ENCODE results near the gene PCDHB9.
"Not testable (repeated sequence)": the region's sequence is repeated elsewhere in the genome, so short reads cannot be mapped to it uniquely, and the experiment has no call there.

Gene PCDHB9

DNA sequence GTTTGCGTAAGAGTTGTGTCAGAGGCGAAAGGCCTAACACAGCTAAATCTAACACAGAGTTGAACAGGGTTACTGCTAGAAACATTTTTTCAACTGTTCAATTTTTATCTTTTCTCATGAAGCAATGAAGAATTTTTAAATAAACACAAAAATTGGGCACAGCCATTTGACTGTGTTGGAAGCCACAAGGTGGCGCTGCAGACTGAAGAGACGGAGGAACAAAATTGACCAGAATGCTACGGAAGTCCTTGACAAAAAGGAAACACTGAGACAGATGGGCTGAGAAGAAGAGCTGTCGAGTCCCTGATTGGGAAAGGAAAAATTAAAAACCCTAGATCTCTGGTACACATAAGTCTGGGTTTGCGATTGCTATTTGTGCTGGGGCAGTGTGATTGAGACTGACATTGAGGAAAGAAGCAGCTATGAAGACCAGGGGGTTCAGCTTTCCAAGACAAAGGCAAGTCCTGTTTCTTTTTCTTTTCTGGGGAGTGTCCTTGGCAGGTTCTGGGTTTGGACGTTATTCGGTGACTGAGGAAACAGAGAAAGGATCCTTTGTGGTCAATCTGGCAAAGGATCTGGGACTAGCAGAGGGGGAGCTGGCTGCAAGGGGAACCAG, at the start of gene PCDHB9:
PCDHB9 (plus strand) TSS at position 265 of the 616 bp plus-strand sequence; CDS start at position 423, 158 bp downstream.
- Histone ChIP-seq H3K9ac (ENCODE audit: low read depth in 1 of 2, low read length in 2 of 2) (no peak within 1 kb of the TSS), H3K9me3 (ENCODE audit: control insufficient read depth in 1 of 2, low read length in 2 of 2) (peaks cover 15 to 17% of the 10 kb centered on the region in 2 donors), H3K27ac (ENCODE audit: low read depth, low read length) (no peak within 1 kb of the TSS), H3K27me3 (ENCODE audit: control insufficient read depth in 1 of 2, insufficient read depth in 2 of 2, low read length in 2 of 2) (no peaks in the 10 kb centered on the region), H3K4me3 (ENCODE audit: low read depth in 1 of 2, low read length in 2 of 2) (peak within 1 kb of the TSS in 1 of 2 donors; percentile 45), H3K36me3 (ENCODE audit: control insufficient read depth in 1 of 2, insufficient read depth in 2 of 2, low read length in 2 of 2) (no peaks in the 10 kb centered on the region), H3K4me1 (ENCODE audit: control insufficient read depth in 1 of 2, insufficient read depth in 2 of 2, low read length in 2 of 2) (no peaks in the 10 kb centered on the region)

DNA sequence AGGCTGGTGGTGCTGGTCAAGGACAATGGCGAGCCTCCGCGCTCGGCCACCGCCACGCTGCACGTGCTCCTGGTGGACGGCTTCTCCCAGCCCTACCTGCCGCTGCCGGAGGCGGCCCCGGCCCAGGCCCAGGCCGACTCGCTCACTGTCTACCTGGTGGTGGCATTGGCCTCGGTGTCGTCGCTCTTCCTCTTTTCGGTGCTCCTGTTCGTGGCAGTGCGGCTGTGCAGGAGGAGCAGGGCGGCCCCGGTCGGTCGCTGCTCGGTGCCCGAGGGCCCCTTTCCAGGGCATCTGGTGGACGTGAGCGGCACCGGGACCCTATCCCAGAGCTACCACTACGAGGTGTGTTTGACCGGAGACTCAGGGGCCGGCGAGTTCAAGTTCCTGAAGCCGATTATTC, 49.6 kb upstream of the PCDHB9 start:
- not testable (repeated sequence) for H3K36me3 ChIP-seq (ENCODE audit: control insufficient read depth in 1 of 2, insufficient read depth in 2 of 2, low read length in 2 of 2); H3K4me1 ChIP-seq (ENCODE audit: control insufficient read depth in 1 of 2, insufficient read depth in 2 of 2, low read length in 2 of 2); H3K27ac ChIP-seq (ENCODE audit: low read depth, low read length); H3K9ac ChIP-seq (ENCODE audit: low read depth in 1 of 2, low read length in 2 of 2); H3K4me3 ChIP-seq (ENCODE audit: low read depth in 1 of 2, low read length in 2 of 2); H3K27me3 ChIP-seq (ENCODE audit: control insufficient read depth in 1 of 2, insufficient read depth in 2 of 2, low read length in 2 of 2)
- peaks cover 19 to 42% of the 10 kb centered on the region in 2 donors for H3K9me3 ChIP-seq (ENCODE audit: control insufficient read depth in 1 of 2, low read length in 2 of 2)

DNA sequence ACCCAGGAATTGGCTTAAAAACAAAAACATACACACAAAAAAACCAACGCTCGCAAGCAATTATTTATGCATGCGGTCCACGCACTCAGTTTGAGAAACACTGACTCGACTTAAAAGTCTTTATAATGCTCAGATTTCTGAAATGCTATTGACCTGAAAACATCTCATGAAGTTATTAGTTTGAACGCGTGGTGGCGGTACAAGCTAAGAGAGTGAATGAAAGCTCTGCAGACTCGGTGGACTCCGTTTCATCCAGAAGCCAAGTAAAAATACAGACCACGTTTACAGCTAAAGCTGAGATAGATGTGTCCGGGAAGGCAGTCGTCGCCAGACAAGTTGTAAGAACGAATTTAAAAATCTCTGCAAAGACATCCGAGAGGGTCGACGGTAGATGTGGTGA, 37.1 kb upstream of the PCDHB9 start, which contains the start of gene PCDHB6:
PCDHB6 (plus strand) TSS at position 246 of the 400 bp plus-strand sequence. CDS start 201 bp downstream, outside the sequence.
- Histone ChIP-seq H3K4me3 (ENCODE audit: low read depth in 1 of 2, low read length in 2 of 2) (no peak within 1 kb of the TSS), H3K4me1 (ENCODE audit: control insufficient read depth in 1 of 2, insufficient read depth in 2 of 2, low read length in 2 of 2) (no peaks in the 10 kb centered on the region), H3K27ac (ENCODE audit: low read depth, low read length) (no peak within 1 kb of the TSS), H3K9ac (ENCODE audit: low read depth in 1 of 2, low read length in 2 of 2) (no peak within 1 kb of the TSS), H3K27me3 (ENCODE audit: control insufficient read depth in 1 of 2, insufficient read depth in 2 of 2, low read length in 2 of 2) (no peaks in the 10 kb centered on the region), H3K9me3 (ENCODE audit: control insufficient read depth in 1 of 2, low read length in 2 of 2) (peaks cover 6 to 15% of the 10 kb centered on the region in 2 donors), H3K36me3 (ENCODE audit: control insufficient read depth in 1 of 2, insufficient read depth in 2 of 2, low read length in 2 of 2) (no peaks in the 10 kb centered on the region)

DNA sequence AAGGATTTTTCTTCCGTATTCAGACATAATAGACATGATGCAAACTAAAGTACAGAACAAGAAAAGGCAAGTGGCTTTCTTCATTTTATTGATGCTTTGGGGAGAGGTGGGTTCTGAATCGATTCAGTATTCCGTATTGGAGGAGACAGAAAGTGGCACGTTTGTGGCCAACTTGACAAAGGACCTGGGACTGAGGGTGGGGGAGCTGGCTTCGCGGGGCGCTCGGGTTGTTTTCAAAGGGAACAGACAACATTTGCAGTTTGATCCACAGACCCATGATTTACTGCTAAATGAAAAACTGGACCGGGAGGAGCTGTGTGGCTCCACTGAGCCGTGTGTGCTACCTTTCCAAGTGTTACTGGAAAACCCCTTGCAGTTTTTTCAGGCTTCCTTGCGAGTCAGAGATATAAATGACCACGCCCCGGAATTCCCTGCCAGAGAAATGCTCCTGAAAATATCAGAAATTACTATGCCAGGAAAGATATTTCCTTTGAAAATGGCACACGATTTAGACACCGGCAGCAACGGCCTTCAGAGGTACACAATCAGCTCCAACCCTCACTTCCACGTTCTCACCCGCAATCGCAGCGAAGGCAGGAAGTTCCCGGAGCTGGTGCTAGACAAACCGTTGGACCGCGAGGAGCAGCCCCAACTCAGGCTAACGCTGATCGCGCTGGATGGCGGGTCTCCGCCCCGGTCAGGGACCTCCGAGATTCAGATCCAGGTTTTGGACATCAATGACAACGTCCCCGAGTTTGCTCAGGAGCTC, 36.6 kb upstream of the PCDHB9 start:
- no peaks in the 10 kb centered on the region for H3K36me3 ChIP-seq (ENCODE audit: control insufficient read depth in 1 of 2, insufficient read depth in 2 of 2, low read length in 2 of 2)
- H3K4me1 ChIP-seq (ENCODE audit: control insufficient read depth in 1 of 2, insufficient read depth in 2 of 2, low read length in 2 of 2) = no peaks in the 10 kb centered on the region
- H3K9ac ChIP-seq (ENCODE audit: low read depth in 1 of 2, low read length in 2 of 2) = no peak overlapping the region
- H3K27me3 ChIP-seq (ENCODE audit: control insufficient read depth in 1 of 2, insufficient read depth in 2 of 2, low read length in 2 of 2) = no peaks in the 10 kb centered on the region
- H3K4me3 ChIP-seq (ENCODE audit: low read depth in 1 of 2, low read length in 2 of 2) = no peak overlapping the region
- H3K9me3 ChIP-seq (ENCODE audit: control insufficient read depth in 1 of 2, low read length in 2 of 2) = peaks cover 6 to 20% of the 10 kb centered on the region in 2 donors
- no peak overlapping the region for H3K27ac ChIP-seq (ENCODE audit: low read depth, low read length)

DNA sequence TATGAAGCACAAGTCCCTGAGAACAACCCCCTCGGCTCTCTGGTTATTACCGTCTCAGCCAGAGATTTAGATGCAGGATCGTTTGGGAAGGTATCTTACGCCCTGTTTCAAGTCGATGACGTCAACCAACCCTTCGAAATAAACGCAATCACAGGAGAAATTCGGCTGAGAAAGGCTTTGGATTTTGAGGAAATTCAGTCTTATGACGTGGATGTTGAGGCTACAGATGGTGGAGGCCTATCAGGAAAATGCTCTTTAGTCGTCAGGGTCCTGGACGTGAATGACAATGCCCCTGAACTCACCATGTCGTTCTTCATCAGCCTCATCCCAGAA, 36.0 kb upstream of the PCDHB9 start:
- Histone ChIP-seq H3K27me3 (ENCODE audit: control insufficient read depth in 1 of 2, insufficient read depth in 2 of 2, low read length in 2 of 2) (no peaks in the 10 kb centered on the region), H3K4me3 (ENCODE audit: low read depth in 1 of 2, low read length in 2 of 2) (no peak overlapping the region), H3K27ac (ENCODE audit: low read depth, low read length) (no peak overlapping the region), H3K36me3 (ENCODE audit: control insufficient read depth in 1 of 2, insufficient read depth in 2 of 2, low read length in 2 of 2) (no peaks in the 10 kb centered on the region), H3K9me3 (ENCODE audit: control insufficient read depth in 1 of 2, low read length in 2 of 2) (peaks cover 9 to 22% of the 10 kb centered on the region in 2 donors), H3K9ac (ENCODE audit: low read depth in 1 of 2, low read length in 2 of 2) (no peak overlapping the region), H3K4me1 (ENCODE audit: control insufficient read depth in 1 of 2, insufficient read depth in 2 of 2, low read length in 2 of 2) (no peaks in the 10 kb centered on the region)

DNA sequence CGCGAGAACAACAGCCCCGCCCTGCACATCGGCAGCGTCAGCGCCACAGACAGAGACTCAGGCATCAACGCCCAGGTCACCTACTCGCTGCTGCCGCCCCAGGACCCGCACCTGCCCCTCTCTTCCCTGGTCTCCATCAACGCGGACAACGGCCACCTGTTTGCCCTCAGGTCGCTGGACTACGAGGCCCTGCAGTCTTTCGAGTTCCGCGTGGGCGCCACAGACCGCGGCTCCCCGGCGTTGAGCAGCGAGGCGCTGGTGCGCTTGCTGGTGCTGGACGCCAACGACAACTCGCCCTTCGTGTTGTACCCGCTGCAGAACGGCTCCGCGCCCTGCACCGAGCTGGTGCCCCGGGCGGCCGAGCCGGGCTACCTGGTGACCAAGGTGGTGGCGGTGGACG, 35.3 kb upstream of the PCDHB9 start:
- not testable (repeated sequence) for H3K4me1 ChIP-seq (ENCODE audit: control insufficient read depth in 1 of 2, insufficient read depth in 2 of 2, low read length in 2 of 2); H3K36me3 ChIP-seq (ENCODE audit: control insufficient read depth in 1 of 2, insufficient read depth in 2 of 2, low read length in 2 of 2); H3K9ac ChIP-seq (ENCODE audit: low read depth in 1 of 2, low read length in 2 of 2); H3K27ac ChIP-seq (ENCODE audit: low read depth, low read length); H3K4me3 ChIP-seq (ENCODE audit: low read depth in 1 of 2, low read length in 2 of 2); H3K27me3 ChIP-seq (ENCODE audit: control insufficient read depth in 1 of 2, insufficient read depth in 2 of 2, low read length in 2 of 2)
- H3K9me3 ChIP-seq (ENCODE audit: control insufficient read depth in 1 of 2, low read length in 2 of 2) = peaks cover 14 to 28% of the 10 kb centered on the region in 2 donors

DNA sequence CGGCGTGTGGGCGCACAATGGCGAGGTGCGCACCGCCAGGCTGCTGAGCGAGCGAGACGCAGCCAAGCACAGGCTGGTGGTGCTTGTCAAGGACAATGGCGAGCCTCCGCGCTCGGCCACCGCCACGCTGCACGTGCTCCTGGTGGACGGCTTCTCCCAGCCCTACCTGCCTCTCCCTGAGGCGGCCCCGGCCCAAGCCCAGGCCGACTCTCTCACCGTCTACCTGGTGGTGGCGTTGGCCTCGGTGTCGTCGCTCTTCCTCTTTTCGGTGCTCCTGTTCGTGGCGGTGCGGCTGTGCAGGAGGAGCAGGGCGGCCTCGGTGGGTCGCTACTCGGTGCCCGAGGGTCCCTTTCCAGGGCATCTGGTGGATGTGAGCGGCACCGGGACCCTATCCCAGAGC, 34.9 kb upstream of the PCDHB9 start:
- H3K9ac ChIP-seq (ENCODE audit: low read depth in 1 of 2, low read length in 2 of 2); H3K27me3 ChIP-seq (ENCODE audit: control insufficient read depth in 1 of 2, insufficient read depth in 2 of 2, low read length in 2 of 2); H3K4me3 ChIP-seq (ENCODE audit: low read depth in 1 of 2, low read length in 2 of 2); H3K4me1 ChIP-seq (ENCODE audit: control insufficient read depth in 1 of 2, insufficient read depth in 2 of 2, low read length in 2 of 2); H3K27ac ChIP-seq (ENCODE audit: low read depth, low read length); H3K36me3 ChIP-seq (ENCODE audit: control insufficient read depth in 1 of 2, insufficient read depth in 2 of 2, low read length in 2 of 2): not testable (repeated sequence)
- peaks cover 16 to 33% of the 10 kb centered on the region in 2 donors for H3K9me3 ChIP-seq (ENCODE audit: control insufficient read depth in 1 of 2, low read length in 2 of 2)

DNA sequence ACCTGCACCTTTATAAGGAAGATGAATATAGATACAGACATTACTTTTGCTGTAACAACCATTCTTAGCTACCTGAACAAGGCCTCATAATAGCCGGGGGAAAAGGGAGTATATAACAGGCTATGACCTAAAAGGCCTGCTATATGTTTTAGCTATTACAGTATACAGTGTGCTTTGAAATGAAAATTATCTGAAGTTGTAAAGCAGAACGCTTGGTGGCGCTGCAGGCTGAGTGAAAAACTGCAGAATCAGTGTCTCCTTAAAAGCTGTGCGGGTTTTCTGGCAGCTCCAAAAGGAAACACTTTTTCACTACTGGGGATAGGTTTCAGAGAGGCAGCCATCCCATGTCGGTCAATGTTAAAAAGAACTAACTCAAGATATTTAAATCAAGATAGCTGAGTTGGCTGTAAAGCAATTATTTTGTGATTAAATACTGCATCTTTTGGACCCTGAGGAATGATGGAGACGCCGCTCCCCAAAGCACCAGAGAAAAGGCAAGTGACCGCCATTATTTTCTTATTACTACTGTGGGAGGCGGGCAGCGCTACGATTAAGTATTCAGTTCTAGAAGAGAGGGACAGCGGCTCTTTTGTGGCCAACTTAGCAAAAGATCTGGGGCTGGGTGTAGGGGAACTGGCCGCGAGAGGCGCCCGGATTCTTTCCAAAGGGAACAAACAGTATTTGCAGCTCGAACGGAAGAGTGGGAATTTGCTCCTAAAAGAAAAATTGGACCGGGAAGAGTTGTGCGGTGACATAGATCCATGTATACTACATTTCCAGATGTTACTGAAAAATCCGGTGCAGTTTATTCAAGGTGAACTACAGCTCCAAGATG, 31.2 kb upstream of the PCDHB9 start:
- Histone ChIP-seq H3K27me3 (ENCODE audit: control insufficient read depth in 1 of 2, insufficient read depth in 2 of 2, low read length in 2 of 2) (no peaks in the 10 kb centered on the region), H3K9me3 (ENCODE audit: control insufficient read depth in 1 of 2, low read length in 2 of 2) (peaks cover 11 to 33% of the 10 kb centered on the region in 2 donors), H3K9ac (ENCODE audit: low read depth in 1 of 2, low read length in 2 of 2) (no peak overlapping the region), H3K4me1 (ENCODE audit: control insufficient read depth in 1 of 2, insufficient read depth in 2 of 2, low read length in 2 of 2) (no peaks in the 10 kb centered on the region), H3K4me3 (ENCODE audit: low read depth in 1 of 2, low read length in 2 of 2) (no peak overlapping the region), H3K36me3 (ENCODE audit: control insufficient read depth in 1 of 2, insufficient read depth in 2 of 2, low read length in 2 of 2) (no peaks in the 10 kb centered on the region), H3K27ac (ENCODE audit: low read depth, low read length) (no peak overlapping the region)

DNA sequence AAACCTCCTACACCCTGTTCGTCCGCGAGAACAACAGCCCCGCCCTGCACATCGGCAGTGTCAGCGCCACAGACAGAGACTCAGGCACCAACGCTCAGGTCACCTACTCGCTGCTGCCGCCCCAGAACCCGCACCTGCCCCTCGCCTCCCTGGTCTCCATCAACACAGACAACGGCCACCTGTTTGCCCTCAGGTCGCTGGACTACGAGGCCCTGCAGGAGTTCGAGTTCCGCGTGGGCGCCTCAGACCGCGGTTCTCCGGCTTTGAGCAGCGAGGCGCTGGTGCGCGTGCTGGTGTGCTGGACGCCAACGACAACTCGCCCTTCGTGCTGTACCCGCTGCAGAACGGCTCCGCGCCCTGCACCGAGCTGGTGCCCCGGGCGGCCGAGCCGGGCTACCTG, 29.6 kb upstream of the PCDHB9 start:
- not testable (repeated sequence) for H3K27me3 ChIP-seq (ENCODE audit: control insufficient read depth in 1 of 2, insufficient read depth in 2 of 2, low read length in 2 of 2); H3K9ac ChIP-seq (ENCODE audit: low read depth in 1 of 2, low read length in 2 of 2); H3K36me3 ChIP-seq (ENCODE audit: control insufficient read depth in 1 of 2, insufficient read depth in 2 of 2, low read length in 2 of 2); H3K27ac ChIP-seq (ENCODE audit: low read depth, low read length); H3K4me3 ChIP-seq (ENCODE audit: low read depth in 1 of 2, low read length in 2 of 2); H3K4me1 ChIP-seq (ENCODE audit: control insufficient read depth in 1 of 2, insufficient read depth in 2 of 2, low read length in 2 of 2)
- peaks cover 11 to 32% of the 10 kb centered on the region in 2 donors for H3K9me3 ChIP-seq (ENCODE audit: control insufficient read depth in 1 of 2, low read length in 2 of 2)

DNA sequence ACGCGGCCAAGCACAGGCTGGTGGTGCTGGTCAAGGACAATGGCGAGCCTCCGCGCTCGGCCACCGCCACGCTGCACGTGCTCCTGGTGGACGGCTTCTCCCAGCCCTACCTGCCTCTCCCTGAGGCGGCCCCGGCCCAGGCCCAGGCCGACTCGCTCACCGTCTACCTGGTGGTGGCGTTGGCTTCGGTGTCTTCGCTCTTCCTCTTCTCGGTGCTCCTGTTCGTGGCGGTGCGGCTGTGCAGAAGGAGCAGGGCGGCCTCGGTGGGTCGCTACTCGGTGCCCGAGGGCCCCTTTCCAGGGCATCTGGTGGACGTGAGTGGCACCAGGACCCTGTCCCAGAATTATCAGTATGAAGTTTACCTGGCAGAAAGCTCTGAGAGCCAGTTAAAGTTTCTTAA, 29.1 kb upstream of the PCDHB9 start:
- H3K36me3 ChIP-seq (ENCODE audit: control insufficient read depth in 1 of 2, insufficient read depth in 2 of 2, low read length in 2 of 2); H3K9ac ChIP-seq (ENCODE audit: low read depth in 1 of 2, low read length in 2 of 2); H3K27me3 ChIP-seq (ENCODE audit: control insufficient read depth in 1 of 2, insufficient read depth in 2 of 2, low read length in 2 of 2); H3K4me3 ChIP-seq (ENCODE audit: low read depth in 1 of 2, low read length in 2 of 2); H3K27ac ChIP-seq (ENCODE audit: low read depth, low read length); H3K4me1 ChIP-seq (ENCODE audit: control insufficient read depth in 1 of 2, insufficient read depth in 2 of 2, low read length in 2 of 2): not testable (repeated sequence)
- H3K9me3 ChIP-seq (ENCODE audit: control insufficient read depth in 1 of 2, low read length in 2 of 2) = peaks cover 13 to 32% of the 10 kb centered on the region in 2 donors
